ENCODE measurements around the gene CUZD1.

DNA sequence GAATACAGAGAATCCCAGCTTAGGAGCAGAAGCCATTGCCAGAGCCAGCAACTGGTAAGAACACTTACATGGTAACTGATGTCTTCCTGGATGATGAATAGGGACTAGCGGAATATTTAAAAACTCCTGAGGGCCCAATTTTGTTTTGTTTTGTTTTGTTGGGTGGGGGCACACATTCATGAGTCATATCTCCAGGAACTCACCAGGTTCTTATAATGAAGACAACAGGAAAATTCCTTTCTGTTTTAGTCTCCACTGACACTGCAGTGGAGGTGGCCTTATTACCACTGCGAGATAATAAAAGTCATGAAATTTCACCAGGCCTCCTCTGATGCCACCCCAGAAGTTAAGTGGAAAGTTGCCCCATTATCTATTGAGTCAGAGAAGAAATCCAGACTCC lies 6.6 kb upstream of the CUZD1 start:
- TF ChIP-seq, protein P1, sequence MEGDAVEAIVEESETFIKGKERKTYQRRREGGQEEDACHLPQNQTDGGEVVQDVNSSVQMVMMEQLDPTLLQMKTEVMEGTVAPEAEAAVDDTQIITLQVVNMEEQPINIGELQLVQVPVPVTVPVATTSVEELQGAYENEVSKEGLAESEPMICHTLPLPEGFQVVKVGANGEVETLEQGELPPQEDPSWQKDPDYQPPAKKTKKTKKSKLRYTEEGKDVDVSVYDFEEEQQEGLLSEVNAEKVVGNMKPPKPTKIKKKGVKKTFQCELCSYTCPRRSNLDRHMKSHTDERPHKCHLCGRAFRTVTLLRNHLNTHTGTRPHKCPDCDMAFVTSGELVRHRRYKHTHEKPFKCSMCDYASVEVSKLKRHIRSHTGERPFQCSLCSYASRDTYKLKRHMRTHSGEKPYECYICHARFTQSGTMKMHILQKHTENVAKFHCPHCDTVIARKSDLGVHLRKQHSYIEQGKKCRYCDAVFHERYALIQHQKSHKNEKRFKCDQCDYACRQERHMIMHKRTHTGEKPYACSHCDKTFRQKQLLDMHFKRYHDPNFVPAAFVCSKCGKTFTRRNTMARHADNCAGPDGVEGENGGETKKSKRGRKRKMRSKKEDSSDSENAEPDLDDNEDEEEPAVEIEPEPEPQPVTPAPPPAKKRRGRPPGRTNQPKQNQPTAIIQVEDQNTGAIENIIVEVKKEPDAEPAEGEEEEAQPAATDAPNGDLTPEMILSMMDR (conservative IDR thresholded peaks at IDR 0.05; ENCODE audit: low read length) = no peak
- no peak for TF ChIP-seq EZH2phosphoT487 (IDR thresholded peaks at IDR 0.05; ENCODE audit: borderline replicate concordance)

Measured in Loucy (cell line).